NCI-H774 (cell line): ENCODE data around the gene GADD45G.

Experiments used
- DNase-seq: peaks from one replicate; lab custom pipeline; 2025; lab: John Stamatoyannopoulos, UW

The GADD45G gene, protein sequence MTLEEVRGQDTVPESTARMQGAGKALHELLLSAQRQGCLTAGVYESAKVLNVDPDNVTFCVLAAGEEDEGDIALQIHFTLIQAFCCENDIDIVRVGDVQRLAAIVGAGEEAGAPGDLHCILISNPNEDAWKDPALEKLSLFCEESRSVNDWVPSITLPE

DNA sequence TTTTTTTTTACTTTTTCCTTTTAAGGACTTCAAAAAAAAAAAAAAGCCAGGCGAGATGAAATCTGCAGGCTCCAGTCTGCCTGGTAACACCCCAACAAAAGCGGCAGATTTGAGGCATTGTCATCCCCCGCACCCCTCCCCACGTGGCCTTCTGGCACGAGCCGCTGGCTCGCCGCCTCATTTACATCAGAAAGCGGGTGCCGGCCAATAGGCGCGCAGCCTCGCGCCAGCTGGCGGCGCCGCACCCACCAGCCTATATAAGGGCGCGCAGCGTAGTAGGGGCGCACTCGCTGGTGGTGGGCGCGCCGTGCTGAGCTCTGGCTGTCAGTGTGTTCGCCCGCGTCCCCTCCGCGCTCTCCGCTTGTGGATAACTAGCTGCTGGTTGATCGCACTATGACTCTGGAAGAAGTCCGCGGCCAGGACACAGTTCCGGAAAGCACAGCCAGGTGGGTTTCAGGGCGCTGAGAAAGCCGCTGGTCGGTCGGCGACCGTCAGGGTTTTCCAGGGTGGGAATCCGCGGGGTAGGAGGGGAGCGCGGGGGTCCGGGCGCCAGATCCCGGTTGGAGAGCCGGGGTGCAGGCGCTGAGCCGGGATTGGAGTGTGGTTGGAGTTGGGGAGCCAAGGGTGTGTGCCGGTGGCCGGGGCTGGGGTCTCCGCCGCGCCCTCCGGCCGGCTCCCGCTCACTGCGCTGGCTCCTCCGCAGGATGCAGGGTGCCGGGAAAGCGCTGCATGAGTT, at the start of gene GADD45G:
TSS of gene GADD45G (plus strand) at position 284 of the 736 bp plus-strand sequence. CDS start at position 394, 110 bp downstream.
- peak; percentile 96 for DNase-seq

DNA sequence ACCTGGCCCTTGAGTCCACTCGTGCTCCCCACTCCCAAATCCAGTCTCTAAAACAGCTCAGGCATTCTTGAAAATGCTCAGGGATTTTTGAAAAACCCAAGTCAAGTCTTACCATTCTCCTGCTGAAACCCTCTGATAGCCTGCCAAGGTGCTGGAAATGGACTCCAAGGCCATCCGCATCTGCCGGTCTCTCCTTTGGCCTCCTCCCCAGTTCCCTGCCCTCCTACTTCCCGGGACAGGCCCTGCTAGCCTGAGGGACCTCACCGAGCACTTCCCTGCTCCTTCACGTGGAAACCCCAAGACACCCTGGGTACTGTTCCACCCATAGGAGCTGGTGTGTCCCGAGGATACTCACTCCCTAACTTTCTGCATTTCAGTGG, 49.8 kb upstream of the GADD45G start:
- no peak for DNase-seq

DNA sequence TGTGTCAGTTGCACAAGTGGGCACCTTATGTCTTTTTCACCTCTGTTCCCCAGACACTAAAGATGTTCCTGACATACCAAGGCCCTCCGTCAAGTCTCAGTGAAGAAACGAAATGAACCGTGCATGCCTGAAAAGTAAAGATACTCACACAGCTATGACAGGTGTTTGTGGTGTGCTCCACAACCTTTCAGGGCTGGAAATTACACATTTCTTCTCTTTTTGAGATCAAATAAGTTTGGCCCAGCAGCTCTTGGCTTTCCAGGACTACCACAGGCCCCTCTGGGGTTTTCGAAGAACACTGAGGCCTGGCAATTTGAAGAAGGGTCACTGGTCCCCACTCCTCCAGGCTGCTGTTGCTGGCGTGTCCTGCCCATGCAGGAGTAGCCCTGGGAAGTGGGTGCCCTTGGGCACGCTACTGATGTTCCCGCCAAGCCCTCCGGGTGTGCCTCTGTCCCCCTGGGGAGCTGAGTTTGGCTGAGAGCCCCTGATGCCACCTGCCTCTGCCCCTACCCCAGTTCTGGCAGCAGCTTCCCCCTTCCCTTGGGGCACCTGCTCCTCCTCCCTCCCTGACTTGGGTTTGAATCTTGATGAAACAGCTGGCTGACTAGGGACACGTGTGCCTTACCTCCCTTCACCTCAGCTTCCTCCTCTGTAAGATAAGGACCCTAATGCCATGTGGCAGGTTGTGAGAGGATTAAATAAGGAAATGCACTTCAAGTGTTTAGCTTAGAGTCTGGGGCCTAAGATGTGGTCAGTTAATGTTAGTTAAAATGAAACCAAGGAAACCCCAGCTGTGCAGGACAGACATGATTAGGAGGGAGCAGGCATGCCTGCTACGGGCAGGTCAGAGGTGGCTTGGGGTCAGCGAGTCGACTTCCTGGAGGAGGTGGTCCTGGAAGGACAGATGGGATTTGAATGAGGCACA, 49.1 kb upstream of the GADD45G start:
- no peak for DNase-seq

DNA sequence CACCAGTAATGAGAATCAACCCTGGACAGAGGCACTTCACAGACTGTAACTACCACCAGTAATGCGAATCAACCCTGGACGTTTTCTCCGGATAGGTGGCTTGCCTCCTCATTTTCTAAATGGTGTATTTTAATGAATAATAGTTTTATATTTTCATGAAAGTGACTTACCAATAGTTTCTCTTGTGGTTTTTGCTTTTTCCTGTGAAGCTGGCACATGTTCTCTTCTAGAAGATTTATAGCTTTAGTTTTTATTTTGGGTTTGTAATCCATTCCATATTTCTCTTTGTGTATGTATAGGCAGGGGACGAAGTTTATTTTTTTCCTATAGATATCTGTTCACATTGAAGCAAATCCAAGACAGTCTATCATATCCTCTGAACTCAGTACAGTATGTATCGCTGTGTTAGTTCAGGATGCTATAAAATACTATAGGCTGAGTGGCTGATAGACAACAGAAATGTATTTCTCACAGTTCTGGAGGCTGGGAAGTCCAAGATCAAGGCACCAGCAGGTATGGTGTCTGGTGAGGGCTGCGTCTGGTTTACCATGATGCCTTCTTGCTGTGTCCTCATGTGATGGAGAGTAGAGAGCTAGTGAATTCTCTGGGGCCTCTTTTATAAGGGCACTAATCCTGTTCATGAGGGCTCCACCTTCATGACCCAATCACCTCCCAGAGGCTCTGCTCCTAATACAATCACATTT, 46.5 kb upstream of the GADD45G start:
- no peak for DNase-seq

DNA sequence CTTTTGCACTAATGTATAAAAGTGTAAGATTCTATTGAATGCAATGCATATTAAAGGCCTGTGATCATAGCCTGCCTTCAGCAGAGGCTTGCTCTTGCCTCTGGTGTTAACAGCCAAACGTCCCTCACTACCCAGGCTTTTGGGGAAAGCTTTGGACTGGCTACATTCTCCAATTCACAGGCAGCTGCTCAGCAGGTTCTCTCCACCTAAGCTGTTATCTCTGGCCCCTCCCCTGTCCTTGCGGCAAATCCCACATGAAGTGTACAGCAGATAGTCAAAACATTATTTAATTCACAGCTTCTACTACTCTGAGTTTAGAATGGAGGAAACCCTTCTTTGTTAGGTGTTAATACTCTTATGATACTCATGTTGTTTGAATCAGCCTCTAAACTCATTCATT, 45.9 kb upstream of the GADD45G start:
- DNase-seq = no peak

DNA sequence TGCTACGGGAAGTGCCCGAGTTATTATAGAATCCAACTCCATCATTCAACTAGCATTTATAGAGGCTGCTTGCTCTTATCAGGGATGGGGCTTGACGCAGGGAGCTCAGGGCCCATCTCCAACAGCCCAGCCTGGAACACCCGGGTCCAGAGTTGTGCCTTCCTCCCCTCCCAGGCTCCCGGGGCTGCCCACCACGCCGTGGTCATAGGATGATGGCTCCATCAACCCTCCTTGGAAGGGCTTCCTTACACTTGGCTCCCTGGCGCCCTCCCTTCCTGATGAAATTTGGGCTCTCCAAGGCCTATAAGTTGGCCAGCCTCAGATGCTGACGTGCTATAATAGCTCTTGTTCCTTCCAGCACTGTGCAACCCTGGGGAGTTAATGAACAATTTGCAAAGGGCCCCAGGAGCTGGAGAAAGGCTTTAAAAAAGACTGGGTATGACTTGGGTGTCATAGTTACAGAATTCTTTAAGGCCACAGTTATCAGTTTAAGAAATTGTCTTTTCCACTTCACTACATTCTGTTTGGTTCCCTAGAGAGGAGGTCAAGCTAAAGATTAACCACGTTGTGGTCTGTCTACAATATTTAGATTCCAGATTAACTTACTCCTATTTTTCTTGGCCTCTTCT, 42.5 kb upstream of the GADD45G start:
- no peak for DNase-seq

DNA sequence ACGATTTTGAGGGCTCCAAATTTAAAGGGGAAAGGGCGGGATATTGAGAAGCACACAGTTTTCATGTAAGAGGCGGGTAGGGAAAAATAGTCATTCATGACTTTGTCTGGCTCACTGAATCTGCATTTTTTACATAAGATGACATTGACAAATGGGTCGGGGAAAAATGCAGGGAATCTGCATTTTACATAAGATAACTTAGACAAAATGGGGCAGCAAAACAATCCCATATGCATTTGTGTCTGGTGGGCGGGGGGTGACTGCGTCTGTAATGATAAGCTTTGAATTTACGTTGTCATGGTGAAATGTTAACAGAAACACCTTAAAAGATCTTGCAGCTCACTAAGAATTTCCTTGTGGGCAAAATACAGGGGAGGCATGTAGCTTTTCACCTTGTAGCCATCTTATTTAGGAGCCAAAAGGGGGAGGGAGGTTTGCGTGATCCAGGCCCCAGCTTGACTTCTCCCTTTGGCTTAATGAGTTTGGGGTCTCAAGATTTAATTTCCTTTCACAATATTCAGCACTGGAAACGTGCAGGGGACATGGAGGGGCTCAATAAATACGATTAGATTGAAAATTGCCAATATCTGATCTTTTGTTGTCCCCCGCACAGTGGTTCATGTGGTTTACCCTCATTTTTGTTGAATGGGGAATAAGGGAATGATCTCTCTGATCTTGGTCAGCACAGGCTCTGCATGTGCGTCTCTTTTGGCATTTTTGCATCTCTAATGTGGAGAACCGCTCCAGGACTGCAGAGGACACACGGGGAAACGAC, 41.1 kb upstream of the GADD45G start:
- DNase-seq = no peak

DNA sequence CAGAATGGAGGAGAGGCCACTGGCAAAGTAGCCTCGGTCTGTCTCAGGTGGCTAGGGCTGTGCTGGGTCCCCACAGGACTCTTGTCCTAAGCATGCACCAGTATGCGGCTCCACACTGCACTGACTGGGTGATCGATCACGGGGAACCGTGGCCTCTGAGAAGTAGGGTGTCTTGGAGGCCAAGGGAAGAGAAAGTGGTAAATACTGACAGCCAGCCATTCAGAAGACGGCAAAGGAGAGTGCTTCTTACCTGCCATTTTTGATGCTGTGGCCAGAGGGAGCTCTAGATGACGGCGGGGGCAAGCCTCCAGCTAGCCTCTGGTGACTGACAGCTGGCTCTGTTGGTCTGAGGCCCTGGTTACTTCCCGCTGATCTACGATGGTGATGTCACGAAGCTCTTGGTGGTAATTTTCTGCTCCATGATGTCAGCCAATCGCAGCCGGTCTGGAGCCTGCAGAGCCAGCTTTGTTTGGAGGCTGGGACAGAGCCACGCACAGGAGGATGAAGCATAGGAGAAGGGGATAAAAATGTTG, 40.4 kb upstream of the GADD45G start:
- peak; percentile 60 for DNase-seq

DNA sequence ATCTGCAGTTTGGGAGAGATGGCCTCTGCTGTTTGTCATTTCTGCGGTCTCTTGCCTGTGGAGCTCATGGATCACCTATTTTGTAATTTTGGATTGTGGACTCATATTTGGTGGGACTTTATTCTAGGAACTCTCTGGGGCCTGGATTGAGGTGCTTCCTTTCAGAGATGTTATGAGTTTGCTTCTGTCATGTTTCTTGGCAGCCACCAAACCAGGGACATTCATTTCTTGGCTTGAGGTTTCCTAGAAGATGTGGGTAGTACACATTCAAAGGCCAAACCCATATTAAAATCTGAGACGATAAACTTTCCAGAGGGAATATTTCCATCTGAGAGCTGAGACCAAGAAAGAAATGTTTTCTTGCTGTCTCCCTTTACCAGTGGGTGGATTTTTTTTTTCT, 37.2 kb upstream of the GADD45G start:
- DNase-seq = no peak

DNA sequence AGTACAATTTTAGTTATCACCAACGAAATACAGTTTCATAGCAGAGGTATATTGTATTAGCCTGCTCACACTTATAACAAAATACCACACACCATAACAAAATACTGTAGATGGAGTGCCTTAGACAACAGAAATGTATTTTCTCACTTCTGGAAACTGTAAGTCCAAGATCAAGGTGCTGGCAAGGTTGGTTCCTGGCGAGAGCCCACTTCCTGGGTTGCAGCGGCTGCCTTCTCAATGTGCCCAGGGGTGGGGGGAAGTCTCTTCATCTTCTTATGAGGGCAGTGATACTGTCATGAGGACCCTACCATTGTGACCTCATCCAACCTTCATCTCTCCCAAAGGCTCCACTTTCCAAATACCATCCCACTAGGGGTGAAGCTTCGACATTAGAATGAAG, 30.5 kb upstream of the GADD45G start:
- DNase-seq = no peak

DNA sequence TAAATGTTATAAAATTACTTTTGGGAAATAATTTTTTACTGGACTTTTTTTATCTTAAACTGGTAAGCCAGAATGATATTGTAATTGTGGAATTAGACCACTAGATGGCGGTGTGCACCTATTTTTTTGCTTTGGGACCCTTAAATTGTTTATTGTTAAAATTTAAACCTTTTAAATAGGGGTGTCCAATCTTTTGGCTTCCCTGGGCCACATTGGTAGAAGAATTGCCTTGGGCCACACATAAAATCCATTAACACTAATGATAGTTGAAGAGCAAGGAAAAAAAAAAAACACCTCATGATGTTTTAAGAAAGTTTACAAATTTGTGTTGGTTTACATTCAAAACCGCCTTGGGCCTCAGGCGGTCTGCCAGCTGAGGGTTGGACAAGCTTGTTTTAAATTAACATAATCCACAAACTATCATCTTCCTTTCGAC, 28.4 kb upstream of the GADD45G start:
- DNase-seq = no peak

DNA sequence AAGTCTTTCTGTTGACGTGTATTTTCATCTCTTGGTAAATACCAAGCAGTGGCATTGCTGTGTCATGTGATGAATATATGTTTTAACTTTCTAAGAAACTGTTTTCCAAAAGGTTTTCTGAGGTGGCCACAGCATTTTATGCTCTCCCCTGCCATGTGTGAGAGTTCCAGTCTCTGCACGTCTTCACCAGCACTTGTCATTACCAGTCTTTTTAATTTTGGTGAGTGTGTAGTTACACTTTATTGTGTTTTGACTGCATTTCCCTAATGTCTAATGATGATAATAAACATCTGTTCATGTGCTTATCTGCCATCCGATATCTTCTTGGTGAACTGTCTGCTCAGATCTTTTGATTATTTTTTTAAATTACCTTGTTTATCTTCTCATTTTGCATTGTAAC, 27.4 kb upstream of the GADD45G start:
- no peak for DNase-seq

DNA sequence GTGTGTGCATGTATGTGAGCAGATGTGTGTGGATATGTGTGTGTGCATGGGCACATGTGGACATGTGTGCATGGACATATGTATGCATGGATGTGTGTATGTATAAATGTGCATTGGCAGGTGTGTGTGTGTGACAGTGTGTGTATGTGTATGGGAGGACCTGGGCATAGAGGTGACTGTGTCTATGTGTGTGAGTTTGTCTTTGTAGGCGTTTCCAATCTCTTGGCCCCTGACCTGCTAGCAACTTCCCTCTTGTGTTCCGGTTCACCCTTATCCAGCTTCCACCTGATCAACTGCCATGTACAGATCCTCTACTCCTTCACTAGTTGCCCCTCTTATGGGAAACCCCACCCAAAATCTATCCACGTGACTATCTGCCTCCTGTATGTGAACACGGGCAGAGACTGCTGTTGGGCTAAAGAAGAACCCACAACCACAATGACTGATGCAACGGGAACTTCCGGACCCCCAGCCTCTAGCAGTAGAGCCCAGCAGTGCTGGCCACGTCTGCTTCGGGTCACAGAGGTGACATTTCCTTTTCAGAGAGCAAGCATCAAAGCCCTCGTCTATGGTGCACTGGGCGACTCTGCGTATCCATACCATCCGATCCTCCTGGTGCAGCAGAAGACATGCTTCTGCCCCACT, 24.9 kb upstream of the GADD45G start:
- DNase-seq = no peak

DNA sequence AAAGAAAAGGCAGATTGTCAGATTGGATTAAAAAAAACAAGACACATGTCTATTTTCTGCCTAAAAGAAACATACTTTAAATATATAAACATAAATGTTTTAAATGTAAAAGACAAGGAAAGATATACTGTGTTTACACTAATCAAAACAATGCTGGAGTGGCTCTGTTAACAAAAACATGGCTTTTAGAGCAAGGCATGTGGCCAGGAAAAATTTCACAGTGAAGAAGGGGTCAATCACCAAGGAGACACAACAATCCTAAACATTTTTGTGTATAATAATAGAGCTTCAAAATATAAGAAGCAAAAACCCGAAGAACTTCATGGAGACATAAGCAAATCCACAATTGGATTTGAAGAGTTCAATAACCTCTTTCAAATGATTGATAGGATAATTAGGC, 18.5 kb upstream of the GADD45G start:
- DNase-seq = no peak

DNA sequence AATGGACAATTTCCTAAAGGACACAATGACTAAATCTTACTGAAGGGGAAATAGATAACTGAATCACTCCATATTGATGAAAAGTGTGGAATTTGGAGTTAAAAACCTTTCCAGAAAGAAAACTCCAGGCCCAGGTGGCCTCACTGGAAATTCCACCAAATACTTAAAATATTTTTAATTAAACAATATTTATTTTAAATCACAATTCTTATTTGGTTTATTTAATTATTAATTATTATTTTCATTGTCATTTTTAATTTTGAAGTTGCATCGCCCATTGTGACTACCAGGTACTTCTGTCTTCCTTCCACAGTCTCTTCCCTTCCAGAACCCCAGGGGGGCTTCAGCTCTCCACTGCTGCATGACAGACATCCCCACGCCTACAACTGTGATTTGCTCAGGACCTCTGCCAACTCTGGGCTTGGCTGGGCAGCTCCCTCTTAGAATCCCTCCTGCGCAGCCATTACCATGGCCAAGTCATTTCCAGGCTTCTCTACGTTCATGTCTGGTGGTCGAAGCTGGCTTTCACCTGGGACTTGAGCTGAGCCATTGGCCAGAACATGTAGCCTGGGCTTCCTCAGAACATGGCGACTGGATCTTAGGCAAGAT, 16.4 kb upstream of the GADD45G start:
- no peak for DNase-seq

DNA sequence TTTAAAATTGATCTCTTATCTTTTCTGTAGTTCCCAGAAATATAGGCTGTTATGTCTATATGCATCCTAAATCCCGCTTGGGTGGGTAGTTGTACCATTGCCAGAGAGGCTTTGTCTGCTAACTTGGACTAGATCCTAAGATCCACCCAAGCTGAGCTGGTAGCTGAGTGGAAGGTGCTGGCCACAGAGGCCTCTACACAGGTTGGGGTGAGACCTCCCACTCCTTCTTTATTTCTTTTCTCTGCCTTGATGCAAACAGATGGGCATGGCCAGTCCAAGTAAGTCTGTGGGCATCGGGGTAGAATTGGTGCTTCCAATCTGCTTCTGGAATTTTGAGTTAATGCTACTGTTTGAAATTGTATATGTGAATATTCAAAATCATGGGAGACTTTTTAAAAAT, 14.4 kb upstream of the GADD45G start:
- DNase-seq = no peak

DNA sequence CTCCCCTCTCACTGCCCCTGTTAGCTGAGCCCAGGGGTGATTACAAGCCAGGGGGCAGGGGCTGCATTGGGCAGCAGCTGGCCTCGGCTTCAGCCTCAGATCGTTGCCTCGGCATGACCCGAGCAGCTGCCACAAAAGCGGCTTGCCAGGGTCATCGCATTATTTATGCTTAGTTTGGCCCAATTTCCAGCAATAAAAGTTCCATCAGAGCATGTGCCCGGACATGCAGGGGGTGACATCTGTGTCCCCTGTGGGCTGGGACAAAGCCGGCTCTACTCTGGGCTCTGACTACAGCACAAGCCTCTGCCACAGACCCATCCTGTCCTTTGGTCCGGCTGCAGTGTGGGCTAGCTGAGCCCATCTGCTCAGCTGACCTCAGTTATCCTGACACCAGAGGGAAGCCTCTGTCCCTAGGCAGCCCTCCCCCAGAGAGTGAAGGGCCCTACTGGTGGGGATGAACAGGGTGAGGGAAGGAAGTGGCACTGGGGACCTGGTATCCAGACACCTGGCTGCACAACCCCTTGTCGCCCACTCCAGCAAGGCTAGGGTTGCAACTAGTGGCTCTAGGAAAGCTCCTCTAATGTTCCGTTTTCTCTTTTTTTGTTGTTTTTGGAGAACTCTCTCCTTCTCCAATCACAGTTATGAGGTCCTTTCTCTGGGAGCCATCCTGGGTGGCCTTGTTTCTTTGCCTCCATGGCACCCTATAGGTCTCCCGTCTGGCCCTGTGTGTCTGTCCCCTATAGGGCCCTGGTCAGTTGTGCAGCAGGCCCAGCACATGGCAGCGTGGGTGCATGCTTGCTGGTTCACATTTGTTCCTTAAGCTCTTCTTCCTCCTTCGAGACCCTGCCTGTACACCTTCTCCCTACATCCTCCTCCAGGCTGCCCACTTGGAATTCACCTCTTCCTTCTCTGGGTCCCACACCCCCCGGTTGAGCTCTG, 13.3 kb upstream of the GADD45G start:
- DNase-seq = no peak

DNA sequence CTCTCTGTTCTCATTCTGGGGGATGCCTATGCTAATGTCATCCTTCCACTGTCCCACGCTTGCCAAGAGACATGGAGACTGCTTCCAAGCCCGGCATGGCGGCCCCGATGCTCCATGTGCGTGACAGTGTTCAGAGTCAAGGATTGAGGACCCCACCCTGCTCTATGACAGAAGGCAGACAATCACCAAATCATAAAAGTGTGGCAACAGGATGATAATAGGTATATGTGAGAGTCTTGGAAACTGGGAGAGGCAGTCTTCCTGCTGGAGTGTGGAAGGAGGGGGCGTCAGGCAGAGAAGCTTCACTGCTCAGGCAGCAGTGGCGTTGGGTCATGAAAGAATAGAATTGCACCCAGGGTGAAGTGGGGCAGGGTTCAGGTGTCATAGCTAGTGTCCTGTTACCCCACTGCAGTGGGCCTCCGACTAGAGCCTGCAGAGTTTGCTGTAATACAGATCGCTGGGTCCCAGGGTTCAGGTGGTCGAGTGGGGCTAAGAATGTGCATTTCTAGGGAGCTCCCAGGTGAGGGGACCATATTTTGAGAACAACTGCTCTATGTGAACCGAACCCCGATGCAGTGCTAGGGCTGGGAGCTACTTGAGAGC, 12.5 kb upstream of the GADD45G start:
- no peak for DNase-seq
